Caco-2 (cell line): ENCODE measurements around the gene SLC4A4. TPM values are rescaled to one million over a fixed set of nuclear protein-coding genes. Genes with fewer than 3 reads are reported as not detected.

Experiments
- BruUV-seq: library from RNA; stranded (reverse); fragments of 400-500 nt; replicated peaks from 2 replicates; lab custom pipeline; 2021; lab: Mats Ljungman, UMichigan
- CTCF ChIA-PET: fragments of 300-600 bp; sonication (Branson Sonifier 250); formaldehyde crosslinking; loops from one replicate; lab custom pipeline; 2022; ENCODE audit warnings: antibody characterized with exemption; lab: Charles Lee
- POLR2A ChIA-PET: fragments of 300-600 bp; sonication (Branson Sonifier 250); formaldehyde crosslinking; loops from one replicate; lab custom pipeline; 2022; ENCODE audit warnings: antibody characterized with exemption; lab: Charles Lee
- DNase-seq, 2 experiments: peaks; one replicate each; pipeline versions ENCODE4 v3.0.0 to v3.0.0-alpha.2; 2020 to 2022
- H3K27me3 ChIP-seq: replicated peaks from 2 replicates; pipeline ENCODE4 v1.6.0; 2011; ENCODE audit warnings: low read length; ENCODE audit not compliant: control insufficient read depth, insufficient read depth
- H3K36me3 ChIP-seq: 2 replicates; pipeline ENCODE4 v1.5.1; 2011; ENCODE audit warnings: low read length; ENCODE audit not compliant: control insufficient read depth, insufficient read depth
- H3K4me1 ChIP-seq: fragments of 250-450 bp; sonication (Bioruptor Pico); 2 replicates; pipeline ENCODE4 v1.5.1; 2020; ENCODE audit warnings: mild to moderate bottlenecking
- H3K4me3 ChIP-seq: 2 replicates; pipeline ENCODE4 v1.5.1; 2011; ENCODE audit warnings: low read depth, mild to moderate bottlenecking, control low read depth, low read length
- H3K9me3 ChIP-seq: fragments of 250-450 bp; sonication (Bioruptor Pico); 2 replicates; pipeline ENCODE4 v1.5.1; 2020; ENCODE audit warnings: mild to moderate bottlenecking, moderate library complexity
- H3K27ac Mint-ChIP-seq: one replicate; pipeline ENCODE4 v1.8.0; 2022; ENCODE audit warnings: mixed read lengths; ENCODE audit not compliant: unreplicated experiment
- H3K27me3 Mint-ChIP-seq: one replicate; pipeline ENCODE4 v1.8.0; 2022; ENCODE audit warnings: mixed read lengths; ENCODE audit not compliant: insufficient read depth, unreplicated experiment
- H3K36me3 Mint-ChIP-seq: one replicate; pipeline ENCODE4 v1.8.0; 2022; ENCODE audit warnings: mild to moderate bottlenecking, mixed read lengths; ENCODE audit not compliant: insufficient read depth, unreplicated experiment
- H3K4me1 Mint-ChIP-seq: one replicate; pipeline ENCODE4 v1.8.0; 2022; ENCODE audit warnings: low read depth, mixed read lengths; ENCODE audit not compliant: unreplicated experiment
- H3K4me3 Mint-ChIP-seq: one replicate; pipeline ENCODE4 v1.8.0; 2022; ENCODE audit warnings: mild to moderate bottlenecking, moderate library complexity, mixed read lengths; ENCODE audit not compliant: unreplicated experiment
- H3K9me3 Mint-ChIP-seq: one replicate; pipeline ENCODE4 v1.8.0; 2022; ENCODE audit warnings: mixed read lengths; ENCODE audit not compliant: unreplicated experiment
- CTCF ChIP-seq, 2 experiments: fragments of 200-600 bp in 1 of 2; IDR thresholded peaks; 1 replicate in 1 of 2; 2 replicates in 1 of 2; pipeline versions ENCODE4 v1.5.1 to v1.8.0; 2011 to 2022; ENCODE audit warnings: antibody characterized with exemption in 1 of 2, control low read depth in 1 of 2, inconsistent platforms in 1 of 2, low read depth in 1 of 2, low read length in 1 of 2, mild to moderate bottlenecking in 1 of 2, moderate library complexity in 1 of 2; ENCODE audit not compliant: insufficient read depth in 1 of 2, severe bottlenecking in 1 of 2, unreplicated experiment in 1 of 2
- intact Hi-C: fragments of 100-400 bp; cut with micrococcal nuclease; formaldehyde crosslinking; loops from one replicate; pipeline ENCODE4 v1.10.0; 2022; ENCODE audit not compliant: unreplicated experiment
- total RNA-seq: library from RNA; stranded (reverse); gene quantifications from 2 replicates; pipeline ENCODE4 v1.2.3, GENCODE V29; 2022

Gene SLC4A4
- total RNA-seq, 1 experiment from 2014 or later = 0.29 TPM

GRCh38 chr4:71346710-71347109 lies 7.9 kb downstream of the SLC4A4 start:
- Mint-ChIP-seq H3K4me1 (peaks cover 7% of the 10 kb centered on the region), H3K9me3 (no peaks in the 10 kb centered on the region), H3K27me3 (no peaks in the 10 kb centered on the region), H3K4me3 (no peak overlapping the region), H3K27ac (no peak overlapping the region), H3K36me3 (no peaks in the 10 kb centered on the region)
- 0 out of 2 replicates have a peak, but pooled peaks cover 4% of the 10 kb centered on the region for H3K4me1 ChIP-seq
- H3K4me3 ChIP-seq = no peak overlapping the region
- intact Hi-C loops = no loop called here
- no peaks in the 10 kb centered on the region for H3K36me3 ChIP-seq
- H3K27me3 ChIP-seq = no peaks in the 10 kb centered on the region
- no peak for DNase-seq
- ChIA-PET POLR2A (no interaction called here), CTCF (no interaction called here)
- TF ChIP-seq CTCF (IDR thresholded peaks at IDR 0.05; ENCODE audit: insufficient read depth in 1 of 2, low read depth in 1 of 2, low read length in 1 of 2, severe bottlenecking in 1 of 2, unreplicated experiment in 1 of 2) = no peak
- BruUV-seq = no TSS peak
- H3K9me3 ChIP-seq = no peaks in the 10 kb centered on the region

DNA sequence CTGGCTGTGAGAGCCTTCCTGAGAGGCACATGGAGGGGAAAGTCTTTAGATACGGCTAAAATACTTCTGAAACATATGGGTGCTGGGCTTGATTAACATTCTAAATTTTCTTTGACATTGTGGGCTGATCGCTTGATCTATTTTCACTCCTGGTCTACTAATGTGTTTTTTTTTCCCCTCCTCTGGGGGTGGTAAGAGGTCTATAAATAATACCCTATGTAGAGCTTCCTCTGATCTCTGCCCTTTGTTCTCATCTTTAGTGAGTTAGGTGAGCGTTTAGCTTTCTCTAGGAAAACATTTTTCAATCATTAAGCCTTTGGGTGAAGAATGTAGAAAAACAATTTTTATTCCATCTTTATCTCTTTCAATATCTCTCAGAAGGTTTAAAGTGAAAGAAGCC lies 9.8 kb downstream of the SLC4A4 start:
- TF ChIP-seq CTCF (IDR thresholded peaks at IDR 0.05; ENCODE audit: insufficient read depth in 1 of 2, low read depth in 1 of 2, low read length in 1 of 2, severe bottlenecking in 1 of 2, unreplicated experiment in 1 of 2) = no peak
- Histone ChIP-seq H3K27me3 (no peaks in the 10 kb centered on the region), H3K4me1 (0 out of 2 replicates have a peak, but pooled peaks cover 4% of the 10 kb centered on the region), H3K36me3 (no peaks in the 10 kb centered on the region), H3K4me3 (no peak overlapping the region), H3K9me3 (no peaks in the 10 kb centered on the region)
- intact Hi-C loops = no loop called here
- H3K27ac Mint-ChIP-seq = no peak overlapping the region
- DNase-seq = no peak
- BruUV-seq = no TSS peak
- H3K9me3 Mint-ChIP-seq = no peaks in the 10 kb centered on the region
- ChIA-PET CTCF (no interaction called here), POLR2A (no interaction called here)
- H3K4me1 Mint-ChIP-seq = peaks cover 6% of the 10 kb centered on the region
- no peaks in the 10 kb centered on the region for H3K27me3 Mint-ChIP-seq
- no peaks in the 10 kb centered on the region for H3K36me3 Mint-ChIP-seq
- H3K4me3 Mint-ChIP-seq = no peak overlapping the region

DNA sequence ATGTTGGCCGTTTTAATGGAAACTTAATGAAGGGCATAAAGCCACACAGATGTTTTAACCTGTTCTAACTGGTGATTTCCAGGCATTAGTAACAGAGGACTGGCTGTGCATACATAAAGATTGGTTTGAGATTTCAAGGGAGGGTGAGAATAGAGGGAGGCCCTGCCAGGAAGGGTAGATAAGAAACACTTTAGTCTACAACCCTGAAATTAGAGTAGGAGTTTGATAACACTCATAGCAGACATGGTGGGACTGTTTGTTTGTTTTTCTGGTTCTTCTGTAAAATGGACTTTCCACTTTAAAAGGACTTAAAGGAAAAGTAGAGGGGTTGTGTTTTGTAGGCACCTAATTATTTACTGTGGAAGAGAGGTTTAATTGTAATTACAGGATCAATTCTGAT lies 16.2 kb downstream of the SLC4A4 start:
- H3K36me3 ChIP-seq = no peaks in the 10 kb centered on the region
- Mint-ChIP-seq H3K4me3 (no peak overlapping the region), H3K36me3 (no peaks in the 10 kb centered on the region), H3K9me3 (no peaks in the 10 kb centered on the region), H3K4me1 (no peaks in the 10 kb centered on the region), H3K27ac (no peak overlapping the region), H3K27me3 (no peaks in the 10 kb centered on the region)
- TF ChIP-seq CTCF (IDR thresholded peaks at IDR 0.05; ENCODE audit: insufficient read depth in 1 of 2, low read depth in 1 of 2, low read length in 1 of 2, severe bottlenecking in 1 of 2, unreplicated experiment in 1 of 2) = no peak
- no peak overlapping the region for H3K4me3 ChIP-seq
- H3K27me3 ChIP-seq = no peaks in the 10 kb centered on the region
- BruUV-seq = no TSS peak
- H3K9me3 ChIP-seq = no peaks in the 10 kb centered on the region
- H3K4me1 ChIP-seq = no peaks in the 10 kb centered on the region
- ChIA-PET CTCF (no interaction called here), POLR2A (no interaction called here)
- intact Hi-C loops = no loop called here
- no peak for DNase-seq
